Measurements from ENCODE around the gene PACS2. TPM values are rescaled to one million over a fixed set of nuclear protein-coding genes. Genes with fewer than 3 reads are reported as not detected.

The PACS2 gene
- total and polyA plus RNA-seq, 2 of the 8 experiments (the other 6 are each of a cell fraction or from before 2014, with no cell fraction given) = 38.0 to 62.8 TPM

GRCh38 chr14:105363847-105364708 lies 49.5 kb downstream of the PACS2 start (continued):
- TF ChIP-seq CHD7 (IDR thresholded peaks at IDR 0.05; ENCODE audit: insufficient replicate concordance, low read length) = no peak
- TF ChIP-seq MAFK (IDR thresholded peaks at IDR 0.05; ENCODE audit: low read depth, low read length) = no peak
- no peak for TF ChIP-seq ZNF274 (IDR thresholded peaks at IDR 0.05; ENCODE audit: borderline replicate concordance, extremely low read depth, low read length)
- TF ChIP-seq RNF2 (IDR thresholded peaks at IDR 0.05; ENCODE audit: borderline replicate concordance, low read depth, low read length, missing control alignments, poor library complexity, severe bottlenecking) = no peak
- TF ChIP-seq SIN3A (conservative IDR thresholded peaks at IDR 0.05 in 1 of 2, IDR thresholded peaks at IDR 0.05 in 1 of 2; ENCODE audit: low read depth in 1 of 2, low read length in 2 of 2) = no peak
- TF ChIP-seq EZH2 (IDR thresholded peaks at IDR 0.05; ENCODE audit: low read depth, low read length, severe bottlenecking) = no peak
- no peak for TF ChIP-seq SRF (IDR thresholded peaks at IDR 0.05; ENCODE audit: low read depth, low read length)
- no peak for TF ChIP-seq BRCA1 (IDR thresholded peaks at IDR 0.05; ENCODE audit: low read depth, low read length)

Measured in H1 (cell line).